Left cardiac atrium (tissue), 4 donors: ENCODE results near the gene CLEC4G. TPM values are rescaled to one million over a fixed set of nuclear protein-coding genes. Genes with fewer than 3 reads are reported as not detected.

Experiments
- ATAC-seq, 2 donors: fragments of 200-7000 bp; cut with Tn5 transposase; one replicate each; pipeline ENCODE4 v1.9.1; 2020; ENCODE audit warnings: mild to moderate bottlenecking in 2 of 2, moderate library complexity in 2 of 2
- DNase-seq: peaks from one replicate; pipeline ENCODE4 v3.0.0-alpha.2; 2020
- intact Hi-C, 2 donors: fragments of 100-400 bp; cut with DNase I; formaldehyde crosslinking; loops; one replicate each; pipeline versions ENCODE4 v1.14.1 to v1.15.1; 2022 to 2023
- total RNA-seq, 2 donors: library from RNA; stranded (reverse); fragmentation: NEBNext Ultra II Directional; extraction: Animal tissue kit (Norgen Biotek cat#: 25700); gene quantifications; one replicate each; pipeline ENCODE4 v1.2.1, GENCODE V29; 2021
- donor health status: DM: no; HTN: yes; CAD: no.
- donor health status: DM: no; HTN: yes; CAD: no; lungs with severe emphysema.
- donor health status: DM: yes; HTN: yes; CAD: no.
- donor health status: Dilated cardiomyopathy.

The CLEC4G gene
- total RNA-seq, 2 donors from 2014 or later: 2.6 to 7.3 TPM

GRCh38 chr19:7680606-7681339 is 51.1 kb downstream of the CLEC4G start, which contains the start of gene TRAPPC5:
Gene TRAPPC5, plus strand, starts transcription at chr19:7680833. Its CDS starts 1,421 bp downstream, at chr19:7682254.
- DNase-seq: peak; percentile 90
- intact Hi-C loops: loop anchor here (5.0 to 10.0 kb wide), 2 partner anchors 113 to 326 kb away; no protein-coding TSS in a partner anchor
- ATAC-seq: peak; percentile 87 to 91

- no peak for DNase-seq
- ATAC-seq: no peak
- intact Hi-C loops: loop anchor here (5.0 to 10.0 kb wide), 2 partner anchors 113 to 325 kb away; no protein-coding TSS in a partner anchor
Observed at GRCh38 chr19:7679771-7680605, 51.9 kb downstream of the CLEC4G start.

- DNase-seq: no peak
- no peak for ATAC-seq
- intact Hi-C loops: loop anchor here in 1 of 2 donors (10.0 kb wide), 1 partner anchor 324 kb away; no protein-coding TSS in a partner anchor
Observed at GRCh38 chr19:7678971-7679751, 52.7 kb downstream of the CLEC4G start.

Other genes starting within 250 kb of the CLEC4G start
- 1 to 10 TPM; 1.2 to 2.0 TPM for gene PEX11G, start 243.1 kb downstream of the CLEC4G start, total RNA-seq
- 10 to 100 TPM; 75.3 to 82.4 TPM for gene ZNF358, start 216.0 kb downstream of the CLEC4G start, total RNA-seq
- 10 to 100 TPM; 21.2 to 25.0 TPM for gene MCOLN1, start 209.5 kb downstream of the CLEC4G start, total RNA-seq
- 10 to 100 TPM; 59.2 to 61.7 TPM for gene PNPLA6, start 196.4 kb downstream of the CLEC4G start, total RNA-seq
- 1 to 10 TPM in 1 of 2 donors, under 1 TPM in 1; 0.73 to 2.0 TPM for gene CAMSAP3, start 136.2 kb downstream of the CLEC4G start, total RNA-seq
- gene XAB2, start 102.6 kb downstream of the CLEC4G start, total RNA-seq: 10 to 100 TPM; 18.1 to 24.1 TPM
- 100 to 1,000 TPM; 150 to 152 TPM for gene PET100, start 102.3 kb downstream of the CLEC4G start, total RNA-seq
- gene PCP2, start 98.4 kb downstream of the CLEC4G start, total RNA-seq: not detected
- 10 to 100 TPM; 13.5 to 18.2 TPM for gene STXBP2, start 95.0 kb downstream of the CLEC4G start, total RNA-seq
- 1 to 10 TPM; 1.4 to 1.6 TPM for gene RETN, start 63.1 kb downstream of the CLEC4G start, total RNA-seq
- gene MCEMP1, start 55.0 kb downstream of the CLEC4G start, total RNA-seq: 1 to 10 TPM; 1.2 to 1.7 TPM
- 100 to 1,000 TPM in 1 of 2 donors, 10 to 100 TPM in 1; 82.6 to 108 TPM for gene TRAPPC5, start 51.3 kb downstream of the CLEC4G start, total RNA-seq
- gene FCER2, start 30.0 kb downstream of the CLEC4G start, total RNA-seq: 1 to 10 TPM in 1 of 2 donors, under 1 TPM in 1; 0.31 to 1.7 TPM
- gene CD209, start 15.4 kb upstream of the CLEC4G start, total RNA-seq: 10 to 100 TPM; 18.3 to 39.5 TPM
- gene CLEC4M, start 31.1 kb upstream of the CLEC4G start, total RNA-seq: under 1 TPM in 1 of 2 donors, not detected in 1; 0.29 TPM
- 10 to 100 TPM; 17.6 to 18.8 TPM for gene EVI5L, start 98.1 kb upstream of the CLEC4G start, total RNA-seq
- under 1 TPM; 0.10 to 0.24 TPM for gene PRR36, start 142.3 kb upstream of the CLEC4G start, total RNA-seq
- 1 to 10 TPM in 1 of 2 donors, under 1 TPM in 1; 0.88 to 1.7 TPM for gene LRRC8E, start 156.4 kb upstream of the CLEC4G start, total RNA-seq
- gene MAP2K7, start 171.8 kb upstream of the CLEC4G start, total RNA-seq: 10 to 100 TPM; 24.3 to 25.8 TPM
- gene TGFBR3L, start 182.7 kb upstream of the CLEC4G start, total RNA-seq: 10 to 100 TPM in 1 of 2 donors, 1 to 10 TPM in 1; 9.7 to 13.6 TPM
- 10 to 100 TPM in 1 of 2 donors, 1 to 10 TPM in 1; 9.6 to 13.9 TPM for gene SNAPC2, start 188.2 kb upstream of the CLEC4G start, total RNA-seq
- gene CTXN1, start 194.0 kb upstream of the CLEC4G start, total RNA-seq: under 1 TPM; 0.91 to 0.97 TPM
- 10 to 100 TPM; 70.6 to 73.8 TPM for gene TIMM44, start 211.6 kb upstream of the CLEC4G start, total RNA-seq